Measurements from ENCODE around the gene ANKRD44.

- TF ChIP-seq GATA2 (IDR thresholded peaks at IDR 0.05; ENCODE audit: low read depth, low read length) (no peak), GATA3 (IDR thresholded peaks at IDR 0.05; ENCODE audit: low read depth, low read length) (no peak)
Observed at GRCh38 chr2:197212344-197213262, 98.0 kb downstream of the ANKRD44 start.
